NCI-H1092 (cell line): Measurements from ENCODE around the gene PACS2.
"Not testable (repeated sequence)": the region's sequence is repeated elsewhere in the genome, so short reads cannot be mapped to it uniquely, and the experiment has no call there.

Source experiments
- DNase-seq: peaks from one replicate; lab custom pipeline; 2025; lab: John Stamatoyannopoulos, UW

The PACS2 gene

DNA sequence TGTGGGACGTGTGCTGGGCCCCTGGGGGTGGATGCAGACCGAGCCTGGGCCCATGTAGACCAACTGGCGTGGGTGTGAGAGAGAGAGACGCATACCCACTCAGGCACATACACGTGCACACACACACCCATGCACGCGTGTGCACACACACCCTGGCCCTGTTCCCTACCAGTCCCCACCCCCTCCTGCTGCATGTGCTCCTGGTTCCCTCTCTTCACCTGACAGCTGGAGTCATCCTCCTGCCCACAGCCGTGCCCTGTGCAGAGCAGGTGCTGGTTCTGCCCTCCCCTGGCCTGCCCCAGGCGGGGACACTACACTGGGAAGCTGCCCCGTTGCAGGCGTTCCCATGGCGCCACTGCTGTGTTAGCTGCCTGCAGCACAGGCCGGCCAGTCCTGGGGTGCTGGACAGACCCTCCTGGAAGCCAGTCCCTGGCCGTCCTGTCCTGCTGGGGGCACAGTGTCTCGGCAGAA, 18.5 kb downstream of the PACS2 start:
- DNase-seq: no peak

GRCh38 chr14:105333613-105334364, 19.2 kb downstream of the PACS2 start:
- no peak for DNase-seq

GRCh38 chr14:105334383-105335230, 20.1 kb downstream of the PACS2 start:
- DNase-seq: no peak

DNA sequence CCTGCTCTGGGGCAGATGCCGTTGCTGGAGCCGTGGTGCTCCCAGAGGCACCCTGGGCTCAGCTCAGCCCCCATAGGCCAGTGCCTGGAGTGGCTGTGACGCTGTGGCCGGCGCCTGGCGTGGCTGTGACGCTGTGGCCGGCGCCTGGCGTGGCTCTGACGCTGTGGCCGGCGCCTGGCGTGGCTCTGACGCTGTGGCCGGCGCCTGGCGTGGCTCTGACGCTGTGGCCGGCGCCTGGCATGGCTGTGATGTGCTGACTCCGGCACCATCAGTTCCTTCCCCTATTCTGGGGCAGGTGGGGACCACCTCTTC, 20.6 kb downstream of the PACS2 start:
- not testable (repeated sequence) for DNase-seq

GRCh38 chr14:105335735-105336476, 21.4 kb downstream of the PACS2 start:
- no peak for DNase-seq

GRCh38 chr14:105336477-105337287, 22.1 kb downstream of the PACS2 start:
- no peak for DNase-seq

DNA sequence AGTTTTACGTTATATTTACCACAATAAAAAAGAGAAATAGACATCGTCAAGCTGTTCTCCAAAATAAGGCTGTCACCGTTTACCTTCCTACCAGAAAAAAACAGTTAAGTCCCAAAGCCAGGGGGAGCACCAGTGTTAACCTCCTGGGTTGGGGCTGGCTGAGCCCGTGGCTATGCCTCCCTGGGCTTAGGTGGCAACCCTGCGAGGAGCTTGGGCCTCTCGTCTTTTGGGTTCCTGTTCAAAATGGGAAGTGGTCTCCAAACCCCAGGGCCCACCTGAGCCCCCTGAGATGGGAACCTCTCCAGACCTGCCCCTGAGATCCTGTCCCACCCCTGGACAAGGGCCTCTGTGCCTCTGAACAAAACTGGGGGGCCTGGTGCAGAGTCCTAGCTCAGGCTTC, 22.9 kb downstream of the PACS2 start:
- no peak for DNase-seq

DNA sequence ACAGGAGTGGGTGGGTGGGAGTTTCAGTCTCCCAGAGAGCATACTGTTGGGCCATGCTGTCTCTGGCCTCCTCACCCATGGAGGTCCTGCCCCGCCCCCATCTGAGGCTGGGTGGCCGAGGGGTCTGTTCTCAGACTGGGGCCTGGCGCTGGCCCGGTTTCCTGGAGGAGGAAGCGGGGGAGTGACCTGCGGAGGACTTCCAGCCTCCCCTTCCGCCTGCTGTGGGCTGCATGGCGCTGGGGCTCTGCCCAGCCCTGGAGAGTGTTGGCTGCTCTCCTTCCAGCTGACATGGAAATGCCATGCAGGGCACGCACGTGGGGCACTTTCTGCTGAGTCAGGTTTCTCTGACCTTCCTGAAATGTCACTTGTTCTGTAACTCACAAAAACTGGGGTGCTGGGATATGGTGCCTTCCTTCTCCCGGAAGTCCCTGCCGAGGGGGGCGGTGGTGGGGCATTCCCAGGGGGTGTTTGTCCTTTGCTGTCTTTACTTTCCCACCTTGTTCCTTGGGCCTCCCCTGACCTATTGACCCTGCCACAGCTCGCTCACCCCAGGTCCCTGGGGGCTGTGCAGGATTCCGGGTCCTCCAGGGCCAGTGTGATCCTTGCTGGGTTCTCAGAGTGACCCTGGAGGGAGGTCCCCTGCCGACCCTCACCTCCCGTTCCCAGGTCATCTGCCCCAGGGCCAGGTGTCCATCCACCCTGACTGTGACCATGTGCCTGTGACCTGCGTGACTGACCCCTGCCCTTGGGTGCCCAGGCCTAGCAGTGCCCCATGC, 23.6 kb downstream of the PACS2 start:
- DNase-seq: no peak

DNA sequence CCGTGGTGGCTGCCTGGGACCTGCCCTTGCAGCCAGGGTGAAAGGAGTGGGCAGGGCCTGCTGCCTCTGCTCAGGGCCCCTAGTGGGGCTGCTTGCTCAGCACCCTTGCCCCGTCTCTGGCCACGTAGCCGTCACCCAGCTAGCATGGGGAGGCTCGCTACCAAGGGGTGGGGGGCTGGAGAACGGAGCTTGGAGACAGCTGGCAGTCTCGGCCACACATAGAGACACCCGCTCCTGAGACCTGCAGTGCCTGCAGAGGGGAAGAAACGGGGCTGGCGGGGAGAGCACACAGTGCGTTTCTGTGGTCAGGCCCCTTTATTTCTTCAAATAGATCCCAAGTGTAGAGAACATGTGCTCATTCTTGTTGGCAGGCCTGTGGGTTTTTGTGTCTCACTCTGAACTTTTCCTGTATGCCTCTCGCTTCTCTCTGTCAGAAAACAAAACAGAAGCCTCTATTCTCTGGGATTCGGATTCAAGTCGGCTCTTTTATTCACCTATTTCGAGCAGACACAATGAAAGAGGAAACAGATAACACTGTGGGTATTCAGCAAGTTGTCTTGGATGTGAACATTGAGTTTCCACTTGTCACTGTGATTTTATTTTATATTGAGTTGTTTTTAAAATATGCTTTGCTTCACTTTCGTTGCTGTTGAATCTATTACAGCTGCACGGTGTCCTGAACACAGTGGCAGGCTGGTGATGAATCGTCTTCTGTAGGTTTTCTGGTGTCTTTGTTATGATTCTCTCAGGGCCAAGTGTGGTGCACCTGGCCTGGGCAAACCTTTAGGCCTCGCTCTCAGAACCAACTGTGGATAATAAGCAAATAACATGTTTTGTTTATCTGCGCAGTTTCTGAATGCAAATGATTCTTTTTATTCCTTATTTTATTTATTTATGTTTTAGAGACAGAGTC, 26.5 kb downstream of the PACS2 start:
- DNase-seq: no peak

GRCh38 chr14:105343194-105343593, 28.6 kb downstream of the PACS2 start:
- DNase-seq: no peak

DNA sequence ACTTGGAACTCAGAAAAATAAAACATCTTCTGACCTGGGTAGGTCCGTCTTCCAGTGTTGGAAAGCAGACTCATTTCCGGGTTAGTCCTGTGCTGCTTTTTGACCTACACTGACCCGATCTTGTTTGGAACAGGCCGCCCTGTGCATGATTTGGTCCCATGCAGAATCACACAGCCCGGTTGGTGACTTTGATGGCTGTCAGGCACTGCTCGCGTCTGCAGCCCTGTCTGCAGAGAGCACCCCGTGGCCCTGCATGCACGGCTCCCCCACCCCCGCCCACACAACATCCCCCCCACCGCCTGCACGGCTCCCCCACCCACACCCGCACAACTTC, 31.6 kb downstream of the PACS2 start:
- DNase-seq: no peak

DNA sequence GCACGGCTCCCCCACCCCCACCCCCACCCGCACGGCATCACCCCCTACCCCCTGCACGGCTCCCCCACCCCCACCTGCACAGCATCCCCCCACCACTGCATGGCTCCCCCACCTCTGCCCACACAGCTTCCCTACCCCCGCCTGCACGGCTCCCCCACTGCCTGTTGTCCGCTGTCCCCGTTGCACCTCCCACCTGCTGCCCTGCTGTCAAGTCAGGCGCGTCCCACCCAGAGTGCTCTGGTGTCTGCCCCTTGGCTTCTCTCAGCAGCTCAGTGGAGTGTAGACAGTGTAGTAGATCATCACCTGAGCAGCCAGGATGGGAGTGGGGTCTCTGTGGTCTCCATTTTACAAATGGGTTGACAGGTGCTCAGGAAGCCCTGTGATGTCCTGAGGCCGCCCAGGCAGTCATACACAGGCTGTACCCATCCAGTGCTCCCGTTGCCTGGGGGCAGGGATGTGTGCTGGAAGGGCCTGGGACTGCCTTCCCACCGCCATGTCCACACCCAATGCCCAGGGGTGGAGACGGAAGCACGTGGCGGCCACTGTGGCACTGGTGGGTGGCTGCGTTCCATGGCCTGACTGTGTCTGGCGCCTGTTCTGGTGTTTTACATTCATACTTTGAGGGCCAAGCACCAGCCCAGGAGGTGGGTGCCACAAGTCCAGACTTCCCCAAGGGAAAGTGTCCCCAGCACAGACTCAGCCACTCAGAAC, 32.5 kb downstream of the PACS2 start:
- no peak for DNase-seq

DNA sequence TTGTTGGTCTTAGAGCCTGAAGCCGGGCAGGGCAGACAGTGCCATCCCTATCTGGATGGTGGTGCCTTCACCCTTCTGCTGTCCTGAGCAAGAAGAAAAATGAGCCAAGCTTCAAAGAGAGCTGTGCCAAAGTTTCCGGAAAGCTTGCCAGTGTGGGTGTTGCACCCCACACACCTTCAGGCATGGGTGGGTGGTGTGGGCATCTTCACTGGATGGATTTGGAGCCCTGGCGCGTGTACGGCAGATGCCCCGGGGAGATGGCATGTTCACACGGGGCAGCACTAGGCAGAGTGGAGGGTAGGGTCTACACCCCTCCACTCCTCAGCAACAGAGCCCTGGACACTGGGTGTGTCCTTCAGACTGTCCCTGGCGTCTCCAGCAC, 33.0 kb downstream of the PACS2 start:
- no peak for DNase-seq

DNA sequence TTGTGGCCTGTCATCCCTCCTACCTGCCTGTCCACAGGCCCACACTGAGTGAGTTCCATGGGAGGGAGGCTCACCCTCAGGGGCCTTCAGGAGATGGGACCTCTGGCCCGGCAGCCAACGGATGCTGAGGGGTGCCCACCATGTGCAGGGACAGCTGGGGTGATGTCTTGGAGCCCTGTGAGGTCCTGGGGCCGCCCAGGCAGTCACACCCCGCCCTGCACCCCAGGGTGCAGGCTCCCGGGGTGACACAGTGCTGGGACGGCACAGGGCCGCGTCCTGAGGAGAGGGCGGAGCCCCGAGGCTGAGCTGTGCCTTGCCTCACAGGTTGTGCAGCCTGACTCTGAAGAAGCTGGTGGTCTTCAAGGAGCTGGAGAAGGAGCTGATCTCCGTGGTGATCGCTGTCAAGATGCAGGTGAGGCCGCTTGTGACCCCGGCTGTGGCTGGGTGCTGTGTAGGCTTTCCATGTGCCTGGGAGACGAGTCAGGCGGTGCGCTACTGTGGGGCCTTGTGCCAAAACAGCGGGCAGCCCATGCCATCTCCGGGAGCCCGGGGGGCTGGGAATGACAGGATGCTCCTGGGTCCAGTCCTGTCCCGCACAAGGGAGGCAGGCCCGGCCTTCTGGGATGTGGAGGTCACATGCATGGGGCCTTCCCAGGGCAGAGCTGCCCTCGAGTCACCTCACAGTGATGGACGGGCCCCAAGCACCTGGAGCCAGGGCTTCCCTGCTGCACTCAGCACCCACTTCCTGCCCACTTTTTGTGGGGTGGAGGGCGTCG, 33.8 kb downstream of the PACS2 start:
- DNase-seq: no peak

- DNase-seq: no peak
These were observed 34.6 kb downstream of the PACS2 start for GRCh38 chr14:105348945-105349699.

GRCh38 chr14:105349992-105350391, 35.4 kb downstream of the PACS2 start:
- no peak for DNase-seq

GRCh38 chr14:105350450-105351244, 36.1 kb downstream of the PACS2 start:
- DNase-seq: no peak
